ENCODE results near the gene FSD1L. TPM values are rescaled to one million over a fixed set of nuclear protein-coding genes. Genes with fewer than 3 reads are reported as not detected.

FSD1L gene
- total RNA-seq, 6 experiments from 2014 or later = 1.6 to 3.0 (median 2.4) TPM

DNA sequence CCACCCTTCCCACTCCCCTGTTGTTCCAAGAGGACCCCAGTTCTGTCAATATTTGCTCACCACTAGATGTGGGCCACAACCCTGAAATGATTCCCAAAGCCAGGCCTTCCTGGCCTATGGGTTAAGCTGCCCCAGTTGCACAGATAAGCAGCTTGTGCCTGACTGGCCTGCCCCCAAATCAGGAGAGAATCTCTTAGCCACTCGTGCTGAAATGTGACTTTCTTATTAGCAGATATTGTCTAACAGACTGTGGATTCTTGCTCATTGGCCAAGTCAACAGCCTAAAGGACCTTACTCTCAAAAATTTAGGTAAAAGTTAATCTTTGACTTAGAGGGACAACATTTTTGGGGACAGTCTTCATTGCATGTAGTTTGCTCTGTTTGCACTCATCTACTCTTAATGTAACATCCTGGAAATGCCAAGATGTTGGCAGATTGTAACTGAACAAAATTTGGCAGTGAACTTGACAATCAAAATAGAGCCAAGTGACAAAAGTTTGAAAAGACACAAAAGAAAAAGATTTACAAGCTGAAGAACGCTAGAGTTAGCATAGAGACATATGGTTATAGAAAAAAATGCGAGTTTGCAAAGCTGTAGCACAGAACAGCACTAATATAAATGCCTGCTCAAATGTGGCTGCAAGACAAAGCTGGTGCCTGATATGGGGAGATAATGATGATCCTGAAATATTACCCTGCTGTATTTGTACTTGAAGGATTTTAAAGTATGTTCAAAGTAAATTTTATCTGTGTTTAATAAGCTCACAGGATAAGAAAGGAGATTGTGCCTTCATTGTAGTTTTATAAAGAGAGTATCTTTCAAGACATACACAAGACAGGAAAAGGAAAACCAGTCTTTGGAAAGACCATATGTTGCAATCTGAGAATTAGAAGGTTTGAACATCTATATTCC is 29.0 kb upstream of the FSD1L start:
- TF ChIP-seq, protein P1, sequence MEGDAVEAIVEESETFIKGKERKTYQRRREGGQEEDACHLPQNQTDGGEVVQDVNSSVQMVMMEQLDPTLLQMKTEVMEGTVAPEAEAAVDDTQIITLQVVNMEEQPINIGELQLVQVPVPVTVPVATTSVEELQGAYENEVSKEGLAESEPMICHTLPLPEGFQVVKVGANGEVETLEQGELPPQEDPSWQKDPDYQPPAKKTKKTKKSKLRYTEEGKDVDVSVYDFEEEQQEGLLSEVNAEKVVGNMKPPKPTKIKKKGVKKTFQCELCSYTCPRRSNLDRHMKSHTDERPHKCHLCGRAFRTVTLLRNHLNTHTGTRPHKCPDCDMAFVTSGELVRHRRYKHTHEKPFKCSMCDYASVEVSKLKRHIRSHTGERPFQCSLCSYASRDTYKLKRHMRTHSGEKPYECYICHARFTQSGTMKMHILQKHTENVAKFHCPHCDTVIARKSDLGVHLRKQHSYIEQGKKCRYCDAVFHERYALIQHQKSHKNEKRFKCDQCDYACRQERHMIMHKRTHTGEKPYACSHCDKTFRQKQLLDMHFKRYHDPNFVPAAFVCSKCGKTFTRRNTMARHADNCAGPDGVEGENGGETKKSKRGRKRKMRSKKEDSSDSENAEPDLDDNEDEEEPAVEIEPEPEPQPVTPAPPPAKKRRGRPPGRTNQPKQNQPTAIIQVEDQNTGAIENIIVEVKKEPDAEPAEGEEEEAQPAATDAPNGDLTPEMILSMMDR (IDR thresholded peaks at IDR 0.05) = no peak
- Mint-ChIP-seq H3K4me1 (ENCODE audit: low read depth) (peaks cover 10% of the 10 kb centered on the region), H3K36me3 (ENCODE audit: low read depth) (no peaks in the 10 kb centered on the region)

DNA sequence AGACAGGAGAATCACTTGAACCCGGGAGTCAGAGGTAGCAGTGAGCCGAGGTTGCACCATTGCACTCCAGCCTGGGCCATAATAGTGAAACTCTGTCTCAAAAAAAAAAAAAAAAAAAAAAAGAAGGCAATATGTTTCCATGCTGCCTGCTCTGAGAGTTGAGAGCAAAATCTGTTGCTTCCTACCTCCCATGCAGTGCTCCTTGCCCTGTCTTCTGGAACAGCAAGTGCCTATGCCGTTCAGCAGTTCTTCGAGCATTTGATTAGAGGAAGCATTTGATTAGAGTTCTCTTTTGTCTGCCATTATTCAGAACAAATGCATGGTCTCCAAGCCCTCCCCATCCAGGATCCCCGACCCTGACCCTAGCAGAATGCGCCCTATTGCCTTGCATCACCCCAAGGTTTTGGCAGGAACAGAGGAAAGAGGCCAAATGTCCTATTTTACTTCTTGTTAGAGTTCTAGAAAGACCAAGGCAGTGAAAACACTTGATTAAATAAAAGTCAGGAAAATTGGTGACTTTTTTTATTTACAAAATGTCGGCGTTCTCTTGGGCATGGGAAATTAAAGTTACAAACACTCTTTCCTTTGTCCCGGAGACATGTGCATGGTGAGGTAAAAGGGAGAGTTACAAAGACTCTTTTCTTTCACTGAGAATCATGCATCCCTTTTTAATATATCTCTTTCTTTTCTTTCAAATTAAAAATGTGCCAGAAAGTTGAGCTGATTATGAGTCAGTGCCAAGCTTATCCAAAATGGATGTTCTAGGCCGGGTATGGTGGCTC is 27.8 kb upstream of the FSD1L start:
- H3K4me3 Mint-ChIP-seq = no peak overlapping the region
- H3K27ac Mint-ChIP-seq = no peak overlapping the region
- DNase-seq = no peak
- TF ChIP-seq, protein P1 (IDR thresholded peaks at IDR 0.05) = no peak
- H3K4me1 Mint-ChIP-seq (ENCODE audit: low read depth) = peaks cover 4% of the 10 kb centered on the region
- H3K27me3 Mint-ChIP-seq (ENCODE audit: insufficient read depth) = peaks cover 3% of the 10 kb centered on the region; the same call in 1 of the 2 replicates
- H3K9me3 Mint-ChIP-seq = no peaks in the 10 kb centered on the region
- H3K36me3 Mint-ChIP-seq (ENCODE audit: low read depth) = no peaks in the 10 kb centered on the region

More for the DNA sequence above, 29.0 kb upstream of the FSD1L start:
- Mint-ChIP-seq H3K4me3 (no peak overlapping the region), H3K27ac (no peak overlapping the region), H3K9me3 (no peaks in the 10 kb centered on the region), H3K27me3 (ENCODE audit: insufficient read depth) (peaks cover 3% of the 10 kb centered on the region; the same call in 1 of the 2 replicates)
- DNase-seq = no peak

DNA sequence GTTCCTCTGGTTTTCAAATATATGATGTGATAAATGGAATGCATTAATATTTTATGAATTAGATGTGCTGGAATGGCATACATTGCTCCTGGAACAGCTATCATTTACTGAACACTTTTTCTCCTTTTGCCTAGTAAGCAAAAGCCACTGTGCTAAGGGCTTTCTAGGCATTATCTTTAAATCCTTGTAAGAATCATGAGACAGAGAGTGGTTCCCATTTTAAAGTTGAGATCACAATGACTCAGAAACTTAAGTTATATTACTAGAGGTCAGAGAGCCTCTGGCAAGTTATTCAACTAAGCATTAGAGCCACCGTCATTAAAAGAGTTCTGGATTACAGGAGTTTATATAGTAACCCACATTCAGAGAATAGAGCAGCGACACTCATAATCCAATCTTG is 26.7 kb upstream of the FSD1L start:
- no peak for DNase-seq
- no peaks in the 10 kb centered on the region for H3K4me1 Mint-ChIP-seq (ENCODE audit: low read depth)
- no peak overlapping the region for H3K27ac Mint-ChIP-seq
- TF ChIP-seq, protein P1 (IDR thresholded peaks at IDR 0.05) = no peak
- no peaks in the 10 kb centered on the region for H3K9me3 Mint-ChIP-seq
- H3K36me3 Mint-ChIP-seq (ENCODE audit: low read depth) = no peaks in the 10 kb centered on the region
- no peak overlapping the region for H3K4me3 Mint-ChIP-seq
- peaks cover 3% of the 10 kb centered on the region; the same call in 1 of the 2 replicates for H3K27me3 Mint-ChIP-seq (ENCODE audit: insufficient read depth)

DNA sequence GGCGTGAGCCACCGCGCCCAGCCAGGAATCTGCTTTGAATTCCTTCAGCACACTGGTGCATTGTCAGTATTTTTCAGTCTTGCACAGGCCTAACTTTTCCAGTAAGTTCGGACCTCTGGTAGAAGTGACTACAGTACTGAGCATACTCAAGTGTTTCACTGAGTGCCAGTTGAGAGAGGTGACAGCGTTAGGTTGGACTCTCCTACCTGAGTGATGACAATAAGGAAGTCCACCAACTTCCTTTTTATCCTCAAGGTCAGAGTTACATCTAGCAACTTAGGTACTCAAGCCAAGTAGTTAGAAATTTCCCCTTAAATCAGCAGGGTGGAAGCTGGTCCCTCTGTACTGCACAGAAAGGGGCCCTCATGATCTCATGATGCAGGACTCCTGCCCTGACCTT is 26.0 kb upstream of the FSD1L start:
- no peak for DNase-seq
- TF ChIP-seq, protein P1 (IDR thresholded peaks at IDR 0.05) = no peak
- H3K27me3 Mint-ChIP-seq (ENCODE audit: insufficient read depth) = peaks cover 3% of the 10 kb centered on the region; the same call in 1 of the 2 replicates
- no peak overlapping the region for H3K4me3 Mint-ChIP-seq
- no peaks in the 10 kb centered on the region for H3K9me3 Mint-ChIP-seq
- H3K4me1 Mint-ChIP-seq (ENCODE audit: low read depth) = no peaks in the 10 kb centered on the region
- H3K36me3 Mint-ChIP-seq (ENCODE audit: low read depth) = no peaks in the 10 kb centered on the region
- H3K27ac Mint-ChIP-seq = no peak overlapping the region

DNA sequence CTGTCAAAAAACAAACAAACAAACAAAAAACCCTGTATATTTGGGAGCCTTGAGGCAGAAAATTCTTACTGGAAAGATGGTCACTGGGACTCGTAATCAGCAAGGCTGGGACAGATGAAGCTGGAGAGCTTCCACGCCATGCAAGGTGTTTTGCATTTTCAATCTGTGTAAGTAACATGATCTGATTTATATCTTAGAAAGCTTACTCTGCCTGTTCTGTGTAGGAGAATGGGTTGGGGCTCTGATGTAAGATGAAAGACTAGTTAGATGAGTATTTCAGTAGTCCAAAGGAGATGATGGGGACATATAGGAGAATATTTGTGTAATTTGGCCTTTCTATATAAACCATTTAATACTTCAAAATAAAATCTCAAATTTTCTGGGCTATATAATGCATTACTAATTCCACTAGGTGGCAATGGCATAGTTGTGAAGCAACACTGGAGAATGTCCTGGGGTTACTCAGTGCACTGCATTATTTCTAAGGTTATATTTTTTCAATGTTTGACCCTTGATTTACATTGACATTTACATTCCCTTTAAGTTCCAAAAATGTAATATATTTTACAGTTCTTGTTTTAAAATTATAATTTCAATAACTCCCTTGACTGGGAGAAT is 21.9 kb upstream of the FSD1L start:
- Mint-ChIP-seq H3K4me3 (no peak overlapping the region), H3K36me3 (ENCODE audit: low read depth) (no peaks in the 10 kb centered on the region), H3K4me1 (ENCODE audit: low read depth) (no peaks in the 10 kb centered on the region), H3K9me3 (no peaks in the 10 kb centered on the region), H3K27me3 (ENCODE audit: insufficient read depth) (peaks cover 3% of the 10 kb centered on the region; the same call in 1 of the 2 replicates), H3K27ac (no peak overlapping the region)
- peak; percentile 38 for DNase-seq
- TF ChIP-seq, protein P1 (IDR thresholded peaks at IDR 0.05) = peak; percentile 82
